NCI-H1092 (cell line): ENCODE measurements around the gene ISOC2.

ENCODE experiments used
- DNase-seq: peaks from one replicate; lab custom pipeline; 2025; lab: John Stamatoyannopoulos, UW

The ISOC2 gene

GRCh38 chr19:55406826-55407549 lies 54.5 kb downstream of the ISOC2 start:
- no peak for DNase-seq

DNA sequence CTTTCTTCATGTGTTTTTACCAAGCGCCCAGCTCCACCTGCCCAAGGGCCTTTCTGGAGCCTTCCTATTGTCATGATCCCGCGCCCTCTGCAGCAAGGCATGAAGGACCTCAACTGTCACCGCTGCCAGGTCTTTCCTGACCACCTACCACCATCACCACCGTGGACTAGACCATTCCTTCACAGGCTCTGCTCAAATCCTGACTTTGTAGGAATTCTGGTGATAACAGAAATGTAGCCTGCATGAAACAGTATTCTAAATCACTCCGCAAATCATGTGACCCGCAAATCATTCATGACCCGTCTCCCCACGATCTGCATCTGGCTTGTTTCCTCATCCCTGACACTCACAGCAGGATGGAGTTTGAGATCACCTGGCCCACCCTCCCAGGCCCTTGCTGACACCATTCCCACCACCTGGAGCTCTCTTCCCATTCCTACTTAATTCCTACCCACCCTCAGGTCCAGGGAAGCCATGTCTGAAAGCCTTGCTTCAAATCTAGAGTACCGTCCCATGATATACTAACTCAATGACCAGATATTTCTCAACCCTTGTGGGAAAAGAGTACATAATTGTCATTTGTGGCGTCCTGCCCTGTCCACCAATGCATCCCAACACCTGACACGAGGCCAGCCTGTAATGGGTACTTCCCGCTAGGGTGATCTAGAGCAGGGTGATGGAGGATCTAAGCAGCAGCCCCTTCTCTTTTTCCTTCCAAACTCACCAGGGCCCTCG lies 55.2 kb downstream of the ISOC2 start:
- DNase-seq, result no peak

GRCh38 chr19:55405638-55406037 lies 55.8 kb downstream of the ISOC2 start:
- no peak for DNase-seq
